Aorta (tissue), 5 donors: ENCODE results near the gene RDH5. TPM values are rescaled to one million over a fixed set of nuclear protein-coding genes. Genes with fewer than 3 reads are reported as not detected.
A peak's percentile ranks its signal among the peaks of the same experiment; 100 is the strongest.

Source experiments
- ATAC-seq: fragments of 200-7000 bp; cut with Tn5 transposase; one replicate; pipeline ENCODE4 v1.9.1; 2022; ENCODE audit warnings: moderate library complexity; ENCODE audit not compliant: low FRiP score
- DNase-seq, 2 donors: peaks; one replicate each; pipeline ENCODE4 v3.0.0-alpha.2; 2020
- H3K27ac ChIP-seq, 2 donors: one replicate each; pipeline ENCODE4 v1.5.1; 2013; ENCODE audit warnings: low read length in 2 of 2, mild to moderate bottlenecking in 2 of 2, moderate library complexity in 2 of 2, control low read depth in 1 of 2, inconsistent platforms in 1 of 2, low read depth in 1 of 2
- H3K27me3 ChIP-seq, 2 donors: one replicate each; pipeline ENCODE4 v1.6.1; 2013; ENCODE audit warnings: control low read depth in 1 of 2, low read length in 1 of 2, mild to moderate bottlenecking in 1 of 2, moderate library complexity in 1 of 2; ENCODE audit not compliant: insufficient read depth in 2 of 2, control insufficient read depth in 1 of 2
- H3K36me3 ChIP-seq, 2 donors: one replicate each; pipeline ENCODE4 v1.6.1; 2013; ENCODE audit warnings: control low read depth in 1 of 2, low read length in 1 of 2, mild to moderate bottlenecking in 1 of 2; ENCODE audit not compliant: insufficient read depth in 2 of 2, control insufficient read depth in 1 of 2
- H3K4me1 ChIP-seq, 2 donors: one replicate each; pipeline ENCODE4 v1.6.1; 2013; ENCODE audit warnings: low read length in 2 of 2, control low read depth in 1 of 2, mild to moderate bottlenecking in 1 of 2, moderate library complexity in 1 of 2; ENCODE audit not compliant: insufficient read depth in 2 of 2, control insufficient read depth in 1 of 2
- H3K4me3 ChIP-seq, 2 donors: one replicate each; pipeline ENCODE4 v1.5.1; 2013; ENCODE audit warnings: low read length in 2 of 2, control low read depth in 1 of 2, mild to moderate bottlenecking in 1 of 2
- H3K9me3 ChIP-seq: one replicate; pipeline ENCODE4 v1.6.1; 2013; ENCODE audit warnings: mild to moderate bottlenecking, low read length; ENCODE audit not compliant: control insufficient read depth
- WGBS, 2 donors: extraction: QIAGEN DNeasy Blood & Tissue Kit; methylation state at CpG; one replicate each; pipeline ENCODE4 v1.1.7; 2013; 5-methylcytosine and 5-hydroxymethylcytosine counted together
- intact Hi-C, 2 donors: fragments of 100-400 bp; cut with DNase I; formaldehyde crosslinking; loops; one replicate each; pipeline versions ENCODE4 v1.14.2 to v1.15.0; 2022
- polyA plus RNA-seq, 2 donors: library from polyadenylated mRNA; stranded (reverse); fragments of 200-250 nt; gene quantifications; one replicate each; pipeline ENCODE4 v1.2.3, GENCODE V29; 2013
- total RNA-seq, 2 donors: library from RNA; stranded (reverse); fragmentation: NEBNext Ultra II Directional; extraction: Animal tissue kit (Norgen Biotek cat#: 25700); gene quantifications; one replicate each; pipeline ENCODE4 v1.2.1, GENCODE V29; 2021
- donor health status: healthy with polysubstance abuse.
- donor health status: Bipolar disorder and iron deficiency.
- donor health status: DM: no; HTN: no; CAD: no.
- donor health status: DM: no; HTN: no; CAD: no.
- donor health status: DM: yes; HTN: yes; CAD: no.

Gene RDH5
- total and polyA plus RNA-seq, 4 donors: 16.7 to 51.1 (median 35.6) TPM

DNA sequence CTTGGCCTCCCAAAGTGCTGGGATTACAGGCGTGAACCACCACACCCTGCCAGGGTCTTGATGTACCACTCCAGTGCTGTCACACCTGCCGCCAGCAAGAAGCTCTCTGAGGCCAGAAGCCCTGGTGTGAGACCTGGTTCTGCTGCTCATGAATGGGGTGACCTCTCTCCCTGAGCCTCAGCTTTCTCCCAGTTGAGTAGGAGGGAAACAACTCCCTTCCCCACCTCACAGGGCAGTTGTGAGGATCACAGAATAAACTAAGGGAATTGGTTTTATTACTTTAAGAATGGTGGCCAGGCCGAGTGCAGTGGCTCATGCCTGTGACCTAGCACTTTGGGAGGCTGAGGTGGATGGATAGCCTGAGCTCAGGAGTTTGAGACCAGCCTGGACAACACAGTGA is 14.4 kb downstream of the RDH5 start:
- 89 to 94% methylated on average over 3 of the region's 3 CpGs for WGBS, 2 donors
- intact Hi-C loops: loop anchor here in 1 of 2 donors (10.0 kb wide), 1 partner anchor 230 kb away; the partner anchor contains the start of genes CDK2 and PMEL
- no peak for DNase-seq

DNA sequence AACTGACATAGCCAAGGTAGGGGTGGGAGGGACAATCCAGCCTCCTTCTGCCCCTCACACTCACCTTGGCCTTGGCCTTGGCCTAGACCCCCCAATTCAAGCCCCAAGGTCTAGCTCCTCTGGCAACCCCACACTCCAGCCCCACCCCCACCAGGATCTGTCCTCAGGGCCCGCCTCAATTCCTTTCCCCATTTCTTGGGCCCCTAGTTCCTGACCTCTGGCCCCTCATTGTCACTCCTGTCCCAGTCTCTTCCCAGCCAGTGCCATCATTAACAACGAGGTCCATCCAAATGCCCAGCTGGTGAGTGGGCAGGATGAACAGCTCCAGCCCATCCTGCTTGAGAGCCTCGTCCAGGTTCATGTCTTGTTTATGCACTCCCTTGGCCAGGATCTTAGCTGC is 15.9 kb downstream of the RDH5 start:
- H3K4me1 ChIP-seq: no peaks in the 10 kb centered on the region
- H3K27ac ChIP-seq: no peak overlapping the region
- ATAC-seq: no peak
- DNase-seq: no peak
- H3K27me3 ChIP-seq: no peaks in the 10 kb centered on the region
- no peak overlapping the region for H3K4me3 ChIP-seq
- WGBS, 2 donors: 48 to 58% methylated on average over 3 of the region's 3 CpGs
- H3K9me3 ChIP-seq: no peaks in the 10 kb centered on the region
- no peaks in the 10 kb centered on the region for H3K36me3 ChIP-seq
- intact Hi-C loops: loop anchor here (2.0 to 10.0 kb wide), 4 partner anchors 55 to 229 kb away; partner anchors contain the start of genes CDK2 (in 1 of the 2) and PMEL (in 1 of the 2)

More for the DNA sequence above, 14.4 kb downstream of the RDH5 start:
- Histone ChIP-seq H3K27ac (no peak overlapping the region), H3K36me3 (no peaks in the 10 kb centered on the region), H3K4me3 (no peak overlapping the region), H3K9me3 (no peaks in the 10 kb centered on the region), H3K4me1 (no peaks in the 10 kb centered on the region), H3K27me3 (no peaks in the 10 kb centered on the region)
- ATAC-seq: no peak

DNA sequence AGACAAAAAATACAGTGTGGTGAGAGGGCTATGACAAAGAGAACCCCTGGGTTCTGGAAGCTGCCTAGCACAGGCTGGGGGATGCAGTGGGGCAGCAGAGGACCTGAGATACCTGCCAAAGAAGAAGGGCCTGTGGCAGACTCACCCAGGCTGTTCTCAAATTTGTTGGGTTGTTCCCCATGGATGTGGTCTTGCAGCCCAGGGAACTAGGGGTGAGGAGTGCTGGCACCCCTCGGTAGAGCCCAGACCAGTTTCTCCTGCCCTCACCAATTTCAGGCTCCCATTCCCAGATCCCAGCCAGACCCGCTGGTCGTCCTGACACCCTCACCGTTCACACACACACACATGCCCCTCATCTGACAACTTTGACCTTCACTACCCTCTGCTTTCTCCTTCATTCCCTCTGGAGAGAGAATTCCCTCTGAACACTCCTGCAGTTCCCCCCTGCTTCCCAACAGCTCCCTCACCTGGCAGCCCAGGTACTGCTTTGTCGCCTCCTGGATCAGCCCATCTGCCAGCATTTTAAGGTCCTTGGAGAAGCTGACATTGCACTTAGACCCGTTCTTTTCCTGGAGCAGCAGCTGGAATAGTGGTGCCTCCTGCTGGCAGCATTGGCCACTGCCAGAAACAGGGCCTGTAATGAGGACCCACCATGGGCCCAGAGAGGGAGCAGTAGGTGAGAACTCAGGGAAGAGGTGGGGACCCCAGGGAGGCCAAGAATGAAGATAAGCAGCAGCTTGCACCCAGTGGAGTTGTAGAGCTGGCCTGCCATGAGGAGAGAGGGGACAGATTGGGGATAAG is 16.8 kb downstream of the RDH5 start:
- no peaks in the 10 kb centered on the region for H3K36me3 ChIP-seq
- no peak overlapping the region for H3K4me3 ChIP-seq
- H3K27ac ChIP-seq: no peak overlapping the region
- 28 to 30% methylated on average over 5 to 6 of the region's 6 CpGs for WGBS, 2 donors
- H3K4me1 ChIP-seq: no peaks in the 10 kb centered on the region
- no peaks in the 10 kb centered on the region for H3K9me3 ChIP-seq
- no peaks in the 10 kb centered on the region for H3K27me3 ChIP-seq
- DNase-seq (peak; percentile 80 to 88), ATAC-seq (peak; percentile 74)
- intact Hi-C loops: loop anchor here (2.0 to 10.0 kb wide), 4 partner anchors 56 to 228 kb away; partner anchors contain the start of genes CDK2 (in 1 of the 2) and PMEL (in 1 of the 2)

DNA sequence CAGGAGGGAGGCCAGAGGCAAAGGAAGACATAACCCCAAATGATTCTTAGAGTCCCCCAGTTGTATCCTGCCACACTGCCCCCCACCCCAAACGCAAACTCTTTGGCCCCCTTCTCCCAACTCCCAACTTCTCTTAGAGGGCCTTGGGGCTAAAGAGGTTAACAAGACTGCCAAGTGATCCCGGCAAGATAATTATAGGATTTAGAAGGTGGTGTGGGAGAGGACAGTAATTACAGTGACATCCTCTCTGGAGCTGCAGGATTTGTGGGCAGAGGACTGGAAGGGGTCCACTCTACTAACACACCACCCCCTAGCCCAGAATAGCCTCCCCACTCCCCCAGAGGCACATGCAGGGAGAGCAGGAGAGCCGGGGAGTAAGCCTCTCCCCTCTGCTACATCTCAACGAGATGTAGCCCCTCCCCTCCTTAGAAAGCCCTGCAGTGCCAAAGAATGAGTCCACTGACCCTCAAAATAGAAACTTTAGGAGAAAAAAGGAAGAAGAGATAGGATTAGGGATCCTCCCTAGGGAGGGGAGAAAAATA is 17.5 kb downstream of the RDH5 start:
- Histone ChIP-seq H3K36me3 (no peaks in the 10 kb centered on the region), H3K4me1 (no peaks in the 10 kb centered on the region), H3K27ac (peak overlapping the region in 1 of 2 donors; percentile 80), H3K4me3 (no peak overlapping the region), H3K27me3 (no peaks in the 10 kb centered on the region), H3K9me3 (no peaks in the 10 kb centered on the region)
- 2% methylated on average over 4 of the region's 4 CpGs for WGBS, 2 donors
- DNase-seq (no peak), ATAC-seq (peak; percentile 9)
- intact Hi-C loops: loop anchor here (2.0 to 10.0 kb wide), 4 partner anchors 57 to 227 kb away; partner anchors contain the start of genes CDK2 (in 1 of the 2) and PMEL (in 1 of the 2)

DNA sequence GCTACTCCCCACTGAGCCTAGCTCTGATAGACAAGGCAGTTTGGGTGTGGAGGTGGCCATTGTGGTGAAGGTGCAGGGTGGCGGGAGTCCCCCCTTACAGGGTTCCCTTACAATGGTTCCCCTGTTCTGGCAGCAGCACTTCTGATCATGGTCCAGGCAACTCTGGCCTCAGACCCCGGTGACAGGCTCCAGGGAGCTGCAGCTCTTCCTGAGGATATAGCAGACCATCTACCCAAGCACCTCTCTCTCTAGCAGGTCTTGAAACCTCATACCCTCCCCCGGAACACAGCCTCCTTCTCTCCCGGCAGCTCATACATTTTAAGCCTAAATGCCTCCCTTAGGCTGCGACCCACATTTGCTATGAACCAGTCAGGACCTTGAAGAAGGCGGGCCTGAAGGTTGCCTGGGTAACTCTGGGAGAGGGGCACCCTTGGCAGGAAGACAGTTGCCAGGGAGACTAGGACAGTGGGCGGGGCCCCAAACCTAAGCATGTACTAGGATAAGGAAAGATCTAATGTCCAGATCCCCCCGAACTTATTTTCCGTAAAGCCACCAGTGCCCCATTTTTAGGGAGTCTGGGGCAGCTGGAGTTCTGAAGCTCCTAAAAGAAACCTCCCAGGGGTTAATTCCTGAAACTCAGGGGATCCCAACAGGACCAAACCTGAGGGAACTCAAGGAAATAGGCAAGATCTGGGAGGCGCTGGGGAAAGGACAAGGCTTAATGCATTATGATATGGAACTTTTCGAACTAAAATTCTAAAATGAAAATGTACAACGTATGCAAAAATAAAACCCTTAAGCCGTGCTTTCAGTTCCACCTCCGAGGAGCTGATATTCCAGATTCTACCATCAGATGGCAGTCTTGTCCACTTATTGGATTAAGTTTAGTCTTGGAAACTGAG is 18.2 kb downstream of the RDH5 start:
- intact Hi-C loops: loop anchor here (5.0 to 10.0 kb wide), 3 partner anchors 59 to 226 kb away; partner anchors contain the start of genes CDK2 (in 1 of the 2) and PMEL (in 1 of the 2)
- Histone ChIP-seq H3K36me3 (no peaks in the 10 kb centered on the region), H3K4me3 (peak overlapping the region; percentile 52 to 81), H3K27ac (peak overlapping the region in 1 of 2 donors; percentile 80), H3K27me3 (no peaks in the 10 kb centered on the region), H3K9me3 (no peaks in the 10 kb centered on the region), H3K4me1 (no peaks in the 10 kb centered on the region)
- DNase-seq: peak; percentile 91 to 92
- 0 to 1% methylated on average over 14 of the region's 14 CpGs for WGBS, 2 donors
- ATAC-seq: peak; percentile 90

DNA sequence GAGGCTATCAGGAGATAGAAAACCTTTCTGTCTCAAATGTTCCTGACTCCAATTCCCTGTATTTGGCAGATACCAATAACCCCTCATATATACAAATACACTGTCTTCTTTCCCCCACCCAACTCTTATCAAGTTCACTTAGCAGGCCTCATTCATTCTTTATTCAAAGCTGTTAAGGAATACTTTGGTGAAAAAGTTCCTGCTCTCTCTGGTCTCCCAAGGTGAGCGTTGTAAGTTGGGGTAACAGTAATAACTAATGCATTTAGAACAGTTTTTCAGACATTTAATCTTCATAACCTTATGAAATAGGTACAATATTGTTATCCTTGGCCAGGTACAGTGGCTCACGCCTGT is 18.8 kb downstream of the RDH5 start:
- no peaks in the 10 kb centered on the region for H3K36me3 ChIP-seq
- no peaks in the 10 kb centered on the region for H3K4me1 ChIP-seq
- H3K27me3 ChIP-seq: no peaks in the 10 kb centered on the region
- no peak overlapping the region for H3K27ac ChIP-seq
- H3K9me3 ChIP-seq: no peaks in the 10 kb centered on the region
- H3K4me3 ChIP-seq: no peak overlapping the region
- intact Hi-C loops: loop anchor here (5.0 to 10.0 kb wide), 3 partner anchors 58 to 226 kb away; partner anchors contain the start of genes CDK2 (in 1 of the 2) and PMEL (in 1 of the 2)
- ATAC-seq: no peak
- DNase-seq: no peak
- 58 to 62% methylated on average over 2 of the region's 2 CpGs for WGBS, 2 donors

DNA sequence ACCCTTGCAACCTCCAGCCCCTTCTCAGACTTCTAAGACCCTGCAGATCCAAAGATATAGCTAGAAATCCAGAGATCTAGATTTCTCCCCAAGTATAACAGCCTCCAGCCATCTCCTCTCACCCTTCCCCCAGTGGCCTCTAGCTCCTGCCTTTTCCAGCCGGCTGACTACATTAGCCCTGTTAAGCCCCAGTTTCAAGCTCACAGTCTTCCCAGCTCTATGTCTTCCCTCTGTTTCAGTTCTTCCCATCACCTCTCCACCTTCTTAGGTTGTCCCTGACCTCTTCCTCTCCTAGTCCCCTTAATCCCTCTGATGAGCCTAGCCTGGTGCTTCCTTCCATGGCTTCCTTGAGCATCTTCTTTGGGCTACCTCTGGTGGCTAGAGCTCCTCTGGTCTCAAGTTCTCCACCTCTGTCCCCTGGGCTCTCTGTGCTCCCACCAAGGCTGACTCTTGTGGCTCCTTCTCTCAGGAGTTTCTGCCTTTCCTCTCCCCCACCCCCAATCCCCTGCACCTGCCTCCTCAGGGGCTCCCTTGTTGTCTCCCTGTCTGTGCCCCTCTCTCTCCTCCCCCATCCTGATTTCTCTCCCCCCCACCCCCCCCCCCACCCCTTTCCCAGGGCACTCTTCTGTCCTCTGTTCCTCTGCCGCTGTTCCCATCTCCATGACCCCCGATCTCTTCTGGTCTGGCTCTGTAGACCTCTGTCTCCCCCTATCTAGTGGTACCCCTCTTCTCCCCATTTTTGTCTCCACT is 21.9 kb downstream of the RDH5 start:
- H3K27me3 ChIP-seq: no peaks in the 10 kb centered on the region
- 19 to 22% methylated on average over 3 of the region's 3 CpGs for WGBS, 2 donors
- H3K9me3 ChIP-seq: no peaks in the 10 kb centered on the region
- H3K36me3 ChIP-seq: no peaks in the 10 kb centered on the region
- H3K4me3 ChIP-seq: no peak overlapping the region
- intact Hi-C loops: loop anchor here (2.0 to 5.0 kb wide), 3 partner anchors 85 to 200 kb away; partner anchors contain the start of gene DNAJC14 (in 1 of the 2)
- H3K4me1 ChIP-seq: no peaks in the 10 kb centered on the region
- ATAC-seq (no peak), DNase-seq (no peak)
- H3K27ac ChIP-seq: no peak overlapping the region
